ENCODE measurements around the gene MITF. TPM values are rescaled to one million over a fixed set of nuclear protein-coding genes. Genes with fewer than 3 reads are reported as not detected.
A peak's percentile ranks its signal among the peaks of the same experiment; 100 is the strongest.
"Not testable (repeated sequence)": the region's sequence is repeated elsewhere in the genome, so short reads cannot be mapped to it uniquely, and the experiment has no call there.

MITF gene
- polyA plus RNA-seq, 3 donors = 35.5 to 48.6 (median 43.6) TPM

GRCh38 chr3:69920009-69920408 lies 180.7 kb downstream of the MITF start:
- not testable (repeated sequence) for DNase-seq (ENCODE audit: extremely low read depth in 1 of 11, low read depth in 9 of 11, low spot score in 4 of 11)

GRCh38 chr3:69921651-69922050 lies 182.4 kb downstream of the MITF start:
- no peak for DNase-seq (ENCODE audit: extremely low read depth in 1 of 11, low read depth in 9 of 11, low spot score in 4 of 11)

- no peak for DNase-seq (ENCODE audit: extremely low read depth in 1 of 11, low read depth in 9 of 11, low spot score in 4 of 11)
Measured at GRCh38 chr3:69922521-69923000, 183.3 kb downstream of the MITF start.

- no peak for DNase-seq (ENCODE audit: extremely low read depth in 1 of 11, low read depth in 9 of 11, low spot score in 4 of 11)
Measured at GRCh38 chr3:69925506-69925905, 186.2 kb downstream of the MITF start.

GRCh38 chr3:69926385-69926784 lies 187.1 kb downstream of the MITF start:
- DNase-seq (ENCODE audit: extremely low read depth in 1 of 11, low read depth in 9 of 11, low spot score in 4 of 11) = no peak

- no peak for DNase-seq (ENCODE audit: extremely low read depth in 1 of 11, low read depth in 9 of 11, low spot score in 4 of 11)
Measured at GRCh38 chr3:69927571-69927970, 188.3 kb downstream of the MITF start.

- no peak for DNase-seq (ENCODE audit: extremely low read depth in 1 of 11, low read depth in 9 of 11, low spot score in 4 of 11)
Measured at GRCh38 chr3:69929019-69929418, 189.8 kb downstream of the MITF start.

GRCh38 chr3:69930564-69930963 lies 191.3 kb downstream of the MITF start:
- no peak for DNase-seq (ENCODE audit: extremely low read depth in 1 of 11, low read depth in 9 of 11, low spot score in 4 of 11)

- DNase-seq (ENCODE audit: extremely low read depth in 1 of 11, low read depth in 9 of 11, low spot score in 4 of 11) = no peak
Measured at GRCh38 chr3:69932087-69932486, 192.8 kb downstream of the MITF start.

- no peak for DNase-seq (ENCODE audit: extremely low read depth in 1 of 11, low read depth in 9 of 11, low spot score in 4 of 11)
Measured at GRCh38 chr3:69932501-69932900, 193.2 kb downstream of the MITF start.

GRCh38 chr3:69934398-69934797 lies 195.1 kb downstream of the MITF start:
- no peak for DNase-seq (ENCODE audit: extremely low read depth in 1 of 11, low read depth in 9 of 11, low spot score in 4 of 11)

- no peak for DNase-seq (ENCODE audit: extremely low read depth in 1 of 11, low read depth in 9 of 11, low spot score in 4 of 11)
Measured at GRCh38 chr3:69936266-69936665, 197.0 kb downstream of the MITF start.

- DNase-seq (ENCODE audit: extremely low read depth in 1 of 11, low read depth in 9 of 11, low spot score in 4 of 11) = no peak
Measured at GRCh38 chr3:69938061-69938460, 198.8 kb downstream of the MITF start.

GRCh38 chr3:69938931-69939330 lies 199.7 kb downstream of the MITF start:
- DNase-seq (ENCODE audit: extremely low read depth in 1 of 11, low read depth in 9 of 11, low spot score in 4 of 11) = no peak

- no peak for DNase-seq (ENCODE audit: extremely low read depth in 1 of 11, low read depth in 9 of 11, low spot score in 4 of 11)
Measured at GRCh38 chr3:69941037-69941436, 201.8 kb downstream of the MITF start.

- no peak for DNase-seq (ENCODE audit: extremely low read depth in 1 of 11, low read depth in 9 of 11, low spot score in 4 of 11)
Measured at GRCh38 chr3:69941439-69942176, 202.3 kb downstream of the MITF start.

- DNase-seq (ENCODE audit: extremely low read depth in 1 of 11, low read depth in 9 of 11, low spot score in 4 of 11) = no peak
Measured at GRCh38 chr3:69944931-69945493, 205.7 kb downstream of the MITF start.

- DNase-seq (ENCODE audit: extremely low read depth in 1 of 11, low read depth in 9 of 11, low spot score in 4 of 11) = peak; percentile 17 to 52 (median 30)
Measured at GRCh38 chr3:69948246-69948862, 209.1 kb downstream of the MITF start.

GRCh38 chr3:69951616-69952015 lies 212.4 kb downstream of the MITF start:
- no peak for DNase-seq (ENCODE audit: extremely low read depth in 1 of 11, low read depth in 9 of 11, low spot score in 4 of 11)

- DNase-seq (ENCODE audit: extremely low read depth in 1 of 11, low read depth in 9 of 11, low spot score in 4 of 11) = no peak
Measured at GRCh38 chr3:69959581-69959980, 220.3 kb downstream of the MITF start.
